Activated naive CD8-positive, alpha-beta T cell treated with anti-CD3 and anti-CD28 coated beads for 36 hours (primary cell): ENCODE measurements around the gene POLE4. TPM values are rescaled to one million over a fixed set of nuclear protein-coding genes. Genes with fewer than 3 reads are reported as not detected.
A peak's percentile ranks its signal among the peaks of the same experiment; 100 is the strongest.

Experiments used
- DNase-seq: peaks from one replicate; pipeline ENCODE4 v3.0.0; 2021
- H3K27ac Mint-ChIP-seq: one replicate; pipeline ENCODE4 v1.8.0; 2022; ENCODE audit warnings: mild to moderate bottlenecking, moderate library complexity, mixed read lengths
- H3K27me3 Mint-ChIP-seq: one replicate; pipeline ENCODE4 v1.8.0; 2022; ENCODE audit warnings: mild to moderate bottlenecking, mixed read lengths
- H3K36me3 Mint-ChIP-seq: one replicate; pipeline ENCODE4 v1.8.0; 2021; ENCODE audit warnings: mild to moderate bottlenecking, mixed read lengths
- H3K4me1 Mint-ChIP-seq: one replicate; pipeline ENCODE4 v1.8.0; 2021; ENCODE audit warnings: mixed read lengths
- H3K4me3 Mint-ChIP-seq: one replicate; pipeline ENCODE4 v1.8.0; 2022; ENCODE audit warnings: mild to moderate bottlenecking, moderate library complexity, mixed read lengths
- H3K9me3 Mint-ChIP-seq: one replicate; pipeline ENCODE4 v1.8.0; 2022; ENCODE audit warnings: mixed read lengths
- total RNA-seq, 2 experiments: library from RNA; stranded (reverse); gene quantifications; one replicate each; pipeline ENCODE4 v1.2.3, GENCODE V29; 2021

Gene POLE4
- total RNA-seq, 2 experiments from 2014 or later = 56.0 to 59.9 TPM

- peak overlapping the region; percentile 7 for H3K27ac Mint-ChIP-seq
- DNase-seq = no peak
- peaks cover 75% of the 10 kb centered on the region for H3K36me3 Mint-ChIP-seq
- H3K27me3 Mint-ChIP-seq = no peaks in the 10 kb centered on the region
- H3K4me1 Mint-ChIP-seq = peaks cover 26% of the 10 kb centered on the region
- peaks cover 39% of the 10 kb centered on the region for H3K9me3 Mint-ChIP-seq
- H3K4me3 Mint-ChIP-seq = no peak overlapping the region
Measured at GRCh38 chr2:74953796-74954499, 4.5 kb upstream of the POLE4 start.

GRCh38 chr2:74954500-74954874 is 4.0 kb upstream of the POLE4 start:
- H3K4me3 Mint-ChIP-seq = no peak overlapping the region
- DNase-seq = no peak
- peaks cover 76% of the 10 kb centered on the region for H3K36me3 Mint-ChIP-seq
- H3K4me1 Mint-ChIP-seq = peaks cover 31% of the 10 kb centered on the region
- H3K27me3 Mint-ChIP-seq = no peaks in the 10 kb centered on the region
- H3K27ac Mint-ChIP-seq = peak overlapping the region; percentile 7
- H3K9me3 Mint-ChIP-seq = peaks cover 36% of the 10 kb centered on the region

DNA sequence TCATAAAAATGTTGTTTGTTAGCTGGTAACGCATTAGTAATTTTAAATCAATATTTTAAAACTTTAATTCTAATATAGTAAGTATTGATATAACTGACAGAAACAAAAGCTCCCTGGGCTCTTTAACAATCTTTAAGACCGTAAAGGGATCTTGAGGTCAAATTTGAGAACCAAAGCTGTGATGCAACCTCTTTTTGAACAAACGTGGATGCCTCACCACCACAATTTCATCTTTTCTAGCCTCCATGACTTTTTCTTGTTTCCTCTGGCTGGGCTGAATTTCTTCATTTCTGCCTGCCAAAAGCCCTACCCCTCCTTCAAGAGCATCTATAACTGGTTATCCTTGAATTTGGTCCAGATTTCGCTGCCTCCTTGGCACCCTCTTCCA is 563 bp upstream of the POLE4 start:
- peaks cover 47% of the 10 kb centered on the region for H3K4me1 Mint-ChIP-seq
- no peaks in the 10 kb centered on the region for H3K27me3 Mint-ChIP-seq
- peaks cover 18% of the 10 kb centered on the region for H3K9me3 Mint-ChIP-seq
- peak overlapping the region; percentile 89 for H3K27ac Mint-ChIP-seq
- no peak for DNase-seq
- peaks cover 74% of the 10 kb centered on the region for H3K36me3 Mint-ChIP-seq
- H3K4me3 Mint-ChIP-seq = peak overlapping the region; percentile 82

GRCh38 chr2:74959106-74959751 is 786 bp downstream of the POLE4 start:
- H3K36me3 Mint-ChIP-seq = peaks cover 76% of the 10 kb centered on the region
- DNase-seq = no peak
- H3K9me3 Mint-ChIP-seq = peaks cover 16% of the 10 kb centered on the region
- peak overlapping the region; percentile 85 for H3K27ac Mint-ChIP-seq
- H3K4me1 Mint-ChIP-seq = peaks cover 46% of the 10 kb centered on the region
- H3K4me3 Mint-ChIP-seq = peak overlapping the region; percentile 79
- H3K27me3 Mint-ChIP-seq = no peaks in the 10 kb centered on the region

DNA sequence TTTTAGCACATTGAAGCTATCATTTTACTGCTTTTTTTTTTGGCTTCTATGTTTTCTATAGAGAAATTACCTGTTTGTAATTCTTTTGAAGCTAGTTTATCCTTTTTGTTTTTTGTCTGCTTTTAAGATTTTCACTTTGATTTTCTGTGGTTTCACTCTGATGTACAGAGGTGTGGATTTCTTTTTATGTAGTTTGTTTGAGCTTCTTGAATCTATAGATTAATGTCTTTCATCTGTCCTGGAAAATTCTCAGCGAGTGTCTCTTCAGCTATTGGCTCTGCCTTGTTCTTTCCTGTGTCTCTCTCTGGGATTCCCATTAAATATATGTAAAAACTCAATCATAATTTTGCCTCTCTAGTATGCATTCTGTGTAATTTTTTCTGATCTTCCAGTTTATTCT is 8.4 kb downstream of the POLE4 start:
- DNase-seq = no peak
- Mint-ChIP-seq H3K4me3 (no peak overlapping the region), H3K4me1 (peaks cover 13% of the 10 kb centered on the region), H3K9me3 (peaks cover 15% of the 10 kb centered on the region), H3K36me3 (peaks cover 65% of the 10 kb centered on the region), H3K27me3 (no peaks in the 10 kb centered on the region), H3K27ac (no peak overlapping the region)

DNA sequence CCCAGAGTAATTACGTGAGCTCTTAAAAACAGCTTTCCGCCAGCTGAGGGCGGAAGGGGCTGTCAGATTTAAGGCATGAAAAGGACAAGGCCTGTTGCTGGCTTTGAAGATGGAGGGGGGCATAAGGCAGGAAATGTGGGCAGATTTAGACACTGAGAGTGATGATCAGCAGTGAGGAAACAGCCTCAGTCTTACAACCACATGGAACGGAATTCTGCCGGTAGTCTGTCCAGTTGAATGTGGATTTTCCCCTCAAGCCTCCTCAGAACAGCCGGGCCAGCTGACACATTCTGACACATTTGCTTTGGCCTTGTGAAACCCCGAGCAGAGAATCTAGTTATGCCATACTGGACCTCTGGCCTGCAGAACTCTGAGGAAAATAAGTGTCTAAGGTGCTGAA is 16.6 kb downstream of the POLE4 start:
- H3K27me3 Mint-ChIP-seq = no peaks in the 10 kb centered on the region
- H3K27ac Mint-ChIP-seq = no peak overlapping the region
- no peaks in the 10 kb centered on the region for H3K9me3 Mint-ChIP-seq
- peaks cover 11% of the 10 kb centered on the region for H3K36me3 Mint-ChIP-seq
- no peak overlapping the region for H3K4me3 Mint-ChIP-seq
- H3K4me1 Mint-ChIP-seq = peaks cover 2% of the 10 kb centered on the region
- DNase-seq = no peak

DNA sequence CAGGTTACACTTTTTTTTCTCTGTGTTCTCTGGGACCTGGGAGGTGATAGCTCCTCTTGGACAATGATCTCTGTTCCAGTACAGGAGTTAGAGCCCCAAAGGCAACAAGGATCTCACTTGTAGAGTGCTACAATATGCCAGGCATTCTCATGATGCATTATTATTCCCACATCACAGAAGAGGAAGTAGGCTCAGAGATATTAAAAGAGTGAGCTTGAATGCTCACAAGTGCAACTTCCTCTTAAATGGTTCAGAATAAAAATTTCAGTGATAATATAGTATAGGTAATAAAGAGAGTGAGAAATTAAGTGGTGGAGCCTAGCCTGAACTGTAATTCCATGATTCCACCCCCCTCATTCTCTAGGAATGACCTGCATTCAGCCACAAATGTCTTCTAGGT is 21.4 kb downstream of the POLE4 start:
- DNase-seq = no peak
- H3K4me3 Mint-ChIP-seq = no peak overlapping the region
- H3K9me3 Mint-ChIP-seq = no peaks in the 10 kb centered on the region
- no peaks in the 10 kb centered on the region for H3K27me3 Mint-ChIP-seq
- H3K36me3 Mint-ChIP-seq = peaks cover 12% of the 10 kb centered on the region
- no peak overlapping the region for H3K27ac Mint-ChIP-seq
- peaks cover 2% of the 10 kb centered on the region for H3K4me1 Mint-ChIP-seq

DNA sequence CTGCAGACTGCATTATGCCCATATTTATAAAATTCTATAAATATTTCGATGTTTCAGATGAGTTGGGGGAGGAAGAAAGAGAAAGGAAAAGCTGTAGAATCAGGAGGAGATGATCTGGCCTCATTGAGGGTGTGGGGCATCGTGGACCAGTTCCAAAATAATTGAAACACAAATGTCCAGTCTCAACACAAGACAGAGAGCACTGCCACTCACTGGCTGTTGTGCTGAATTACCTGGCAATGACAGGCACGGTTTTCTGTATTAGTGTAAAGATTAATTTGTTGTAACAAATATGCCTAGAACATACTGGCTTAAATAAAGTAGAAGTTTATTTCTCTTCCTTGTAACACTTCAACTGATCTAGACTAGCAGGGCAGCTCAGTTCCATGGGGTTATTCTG is 24.1 kb downstream of the POLE4 start:
- DNase-seq = no peak
- Mint-ChIP-seq H3K27me3 (no peaks in the 10 kb centered on the region), H3K27ac (no peak overlapping the region), H3K9me3 (no peaks in the 10 kb centered on the region), H3K36me3 (peaks cover 19% of the 10 kb centered on the region), H3K4me3 (no peak overlapping the region), H3K4me1 (peaks cover 2% of the 10 kb centered on the region)

DNA sequence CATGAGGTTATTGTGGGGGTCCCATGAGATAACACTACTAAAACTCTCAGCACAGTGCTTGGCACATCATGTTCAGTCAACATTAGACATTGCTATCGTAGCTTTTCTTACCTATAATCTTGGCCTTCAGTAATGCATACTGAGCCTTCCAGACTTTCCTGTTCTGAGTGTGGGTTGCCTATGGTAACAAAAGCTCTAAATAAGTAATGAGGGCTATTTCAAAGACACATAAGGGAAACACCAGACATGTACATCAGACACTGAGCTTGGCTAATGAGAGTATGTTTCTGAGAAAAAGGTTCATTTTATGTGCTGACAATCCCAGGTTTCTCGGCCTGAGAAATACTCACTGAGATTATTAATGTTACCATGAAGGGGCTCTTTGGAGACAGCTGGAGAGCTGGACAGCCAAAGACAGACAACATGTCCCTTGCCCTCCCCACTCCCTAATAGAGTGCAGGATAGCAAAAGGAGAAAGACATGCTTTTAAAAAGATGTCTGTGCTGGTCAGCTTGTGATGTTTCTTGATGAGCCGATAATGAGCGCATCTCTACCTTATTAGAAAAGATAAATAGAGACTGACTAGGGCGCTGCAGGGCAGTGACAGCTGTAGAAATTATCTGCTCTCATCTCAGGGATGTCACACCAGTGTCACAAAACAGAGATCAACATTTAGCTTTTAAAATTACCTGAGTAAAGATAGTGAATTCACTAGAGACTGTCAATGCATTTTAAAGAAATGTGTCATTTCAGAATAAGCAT is 25.4 kb downstream of the POLE4 start:
- Mint-ChIP-seq H3K27ac (no peak overlapping the region), H3K4me3 (no peak overlapping the region), H3K4me1 (peaks cover 2% of the 10 kb centered on the region), H3K9me3 (peaks cover 3% of the 10 kb centered on the region), H3K27me3 (no peaks in the 10 kb centered on the region), H3K36me3 (peaks cover 20% of the 10 kb centered on the region)
- no peak for DNase-seq

- peaks cover 21% of the 10 kb centered on the region for H3K36me3 Mint-ChIP-seq
- H3K4me3 Mint-ChIP-seq = no peak overlapping the region
- no peaks in the 10 kb centered on the region for H3K4me1 Mint-ChIP-seq
Measured at GRCh38 chr2:74984947-74985637, 26.6 kb downstream of the POLE4 start.

GRCh38 chr2:74985978-74986609 is 27.7 kb downstream of the POLE4 start:
- Mint-ChIP-seq H3K27me3 (no peaks in the 10 kb centered on the region), H3K27ac (no peak overlapping the region), H3K4me3 (no peak overlapping the region), H3K9me3 (peaks cover 3% of the 10 kb centered on the region), H3K4me1 (no peaks in the 10 kb centered on the region), H3K36me3 (peaks cover 21% of the 10 kb centered on the region)
- no peak for DNase-seq

More at GRCh38 chr2:74984947-74985637, 26.6 kb downstream of the POLE4 start:
- Mint-ChIP-seq H3K27ac (no peak overlapping the region), H3K27me3 (no peaks in the 10 kb centered on the region), H3K9me3 (peaks cover 3% of the 10 kb centered on the region)
- no peak for DNase-seq

- no peak overlapping the region for H3K4me3 Mint-ChIP-seq
- peaks cover 4% of the 10 kb centered on the region for H3K36me3 Mint-ChIP-seq
- no peaks in the 10 kb centered on the region for H3K27me3 Mint-ChIP-seq
- no peak for DNase-seq
- H3K27ac Mint-ChIP-seq = no peak overlapping the region
- peaks cover 3% of the 10 kb centered on the region for H3K9me3 Mint-ChIP-seq
- H3K4me1 Mint-ChIP-seq = no peaks in the 10 kb centered on the region
Measured at GRCh38 chr2:74991977-74992376, 33.5 kb downstream of the POLE4 start.

GRCh38 chr2:74999468-74999867 is 41.0 kb downstream of the POLE4 start:
- Mint-ChIP-seq H3K9me3 (no peaks in the 10 kb centered on the region), H3K27ac (no peak overlapping the region)
- DNase-seq = no peak

GRCh38 chr2:75002007-75002406 is 43.6 kb downstream of the POLE4 start:
- Mint-ChIP-seq H3K4me1 (no peaks in the 10 kb centered on the region), H3K27ac (no peak overlapping the region)
- DNase-seq = no peak

More at GRCh38 chr2:74999468-74999867, 41.0 kb downstream of the POLE4 start:
- Mint-ChIP-seq H3K27me3 (no peaks in the 10 kb centered on the region), H3K36me3 (peaks cover 9% of the 10 kb centered on the region), H3K4me1 (no peaks in the 10 kb centered on the region), H3K4me3 (no peak overlapping the region)

More at GRCh38 chr2:75002007-75002406, 43.6 kb downstream of the POLE4 start:
- Mint-ChIP-seq H3K9me3 (no peaks in the 10 kb centered on the region), H3K4me3 (no peak overlapping the region), H3K27me3 (no peaks in the 10 kb centered on the region), H3K36me3 (peaks cover 13% of the 10 kb centered on the region)
